Measurements from ENCODE around the gene CLINT1.

- TF ChIP-seq CTCF (conservative IDR thresholded peaks at IDR 0.05; ENCODE audit: low read depth, low read length) (no peak), RCOR1 (IDR thresholded peaks at IDR 0.05; ENCODE audit: insufficient replicate concordance, low read length) (no peak), POLR2A (IDR thresholded peaks at IDR 0.05; ENCODE audit: low read depth, low read length) (no peak), RAD21 (IDR thresholded peaks at IDR 0.05; ENCODE audit: low read length) (no peak), MAFK (IDR thresholded peaks at IDR 0.05; ENCODE audit: low read depth, low read length) (no peak)
Observed at GRCh38 chr5:157800137-157800536, 58.8 kb downstream of the CLINT1 start.

All from IMR-90 (cell line).